ENCODE measurements around the gene CMC2.

The CMC2 gene

DNA sequence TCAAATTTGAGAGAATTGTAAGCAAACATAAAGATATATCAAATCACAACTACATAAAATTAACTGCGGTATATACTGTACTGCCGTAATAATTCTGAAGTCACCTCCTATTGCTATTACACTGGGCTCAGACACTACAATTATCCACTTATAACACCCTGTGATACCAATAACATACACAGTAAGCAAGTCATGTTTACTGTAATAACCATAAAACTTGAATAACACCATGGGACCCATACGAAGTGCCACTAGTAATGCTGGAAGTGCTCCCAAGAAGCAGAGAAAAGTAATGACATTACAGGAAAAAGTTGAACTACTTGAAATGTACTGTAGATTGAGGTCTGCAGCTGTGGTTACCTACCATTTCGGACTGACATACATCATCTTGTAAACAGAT is 24.0 kb downstream of the CMC2 start (continued):
- TF ChIP-seq ZBTB8A (tag by site-specific recombination; IDR thresholded peaks at IDR 0.05): peak; percentile 55; the same call in 1 of the 2 replicates
- TF ChIP-seq, protein P1, sequence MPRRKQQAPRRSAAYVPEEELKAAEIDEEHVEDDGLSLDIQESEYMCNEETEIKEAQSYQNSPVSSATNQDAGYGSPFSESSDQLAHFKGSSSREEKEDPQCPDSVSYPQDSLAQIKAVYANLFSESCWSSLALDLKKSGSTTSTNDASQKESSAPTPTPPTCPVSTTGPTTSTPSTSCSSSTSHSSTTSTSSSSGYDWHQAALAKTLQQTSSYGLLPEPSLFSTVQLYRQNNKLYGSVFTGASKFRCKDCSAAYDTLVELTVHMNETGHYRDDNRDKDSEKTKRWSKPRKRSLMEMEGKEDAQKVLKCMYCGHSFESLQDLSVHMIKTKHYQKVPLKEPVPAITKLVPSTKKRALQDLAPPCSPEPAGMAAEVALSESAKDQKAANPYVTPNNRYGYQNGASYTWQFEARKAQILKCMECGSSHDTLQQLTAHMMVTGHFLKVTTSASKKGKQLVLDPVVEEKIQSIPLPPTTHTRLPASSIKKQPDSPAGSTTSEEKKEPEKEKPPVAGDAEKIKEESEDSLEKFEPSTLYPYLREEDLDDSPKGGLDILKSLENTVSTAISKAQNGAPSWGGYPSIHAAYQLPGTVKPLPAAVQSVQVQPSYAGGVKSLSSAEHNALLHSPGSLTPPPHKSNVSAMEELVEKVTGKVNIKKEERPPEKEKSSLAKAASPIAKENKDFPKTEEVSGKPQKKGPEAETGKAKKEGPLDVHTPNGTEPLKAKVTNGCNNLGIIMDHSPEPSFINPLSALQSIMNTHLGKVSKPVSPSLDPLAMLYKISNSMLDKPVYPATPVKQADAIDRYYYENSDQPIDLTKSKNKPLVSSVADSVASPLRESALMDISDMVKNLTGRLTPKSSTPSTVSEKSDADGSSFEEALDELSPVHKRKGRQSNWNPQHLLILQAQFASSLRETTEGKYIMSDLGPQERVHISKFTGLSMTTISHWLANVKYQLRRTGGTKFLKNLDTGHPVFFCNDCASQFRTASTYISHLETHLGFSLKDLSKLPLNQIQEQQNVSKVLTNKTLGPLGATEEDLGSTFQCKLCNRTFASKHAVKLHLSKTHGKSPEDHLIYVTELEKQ (tag by site-specific recombination; IDR thresholded peaks at IDR 0.05; ENCODE audit: borderline replicate concordance): peak; percentile 27; the same call in 1 of the 2 replicates
- 0 out of 2 replicates have a peak, but pooled peaks have one; percentile 50 for TF ChIP-seq ZBTB1 (tag by site-specific recombination; IDR thresholded peaks at IDR 0.05)
- TF ChIP-seq OSR2 (tag by site-specific recombination; IDR thresholded peaks at IDR 0.05): peak; percentile 96
- TF ChIP-seq ZEB2 (tag by site-specific recombination; IDR thresholded peaks at IDR 0.05): peak; percentile 65; the same call in 1 of the 2 replicates
- TF ChIP-seq ZNF23 (tag by site-specific recombination; IDR thresholded peaks at IDR 0.05; ENCODE audit: borderline replicate concordance): no peak
- no peak for TF ChIP-seq ZNF548 (tag by site-specific recombination; IDR thresholded peaks at IDR 0.05)

GRCh38 chr16:80981103-80981502 is 25.6 kb downstream of the CMC2 start:
- TF ChIP-seq ZNF394 (tag by site-specific recombination; IDR thresholded peaks at IDR 0.05; ENCODE audit: borderline replicate concordance): no peak
- TF ChIP-seq ZFP41 (tag by site-specific recombination; IDR thresholded peaks at IDR 0.05; ENCODE audit: borderline replicate concordance): no peak
- no peak for TF ChIP-seq MZF1 (tag by site-specific recombination; IDR thresholded peaks at IDR 0.05; ENCODE audit: borderline replicate concordance)
- no peak for TF ChIP-seq CTCF (tag by site-specific recombination; IDR thresholded peaks at IDR 0.05)
- TF ChIP-seq, protein P2, sequence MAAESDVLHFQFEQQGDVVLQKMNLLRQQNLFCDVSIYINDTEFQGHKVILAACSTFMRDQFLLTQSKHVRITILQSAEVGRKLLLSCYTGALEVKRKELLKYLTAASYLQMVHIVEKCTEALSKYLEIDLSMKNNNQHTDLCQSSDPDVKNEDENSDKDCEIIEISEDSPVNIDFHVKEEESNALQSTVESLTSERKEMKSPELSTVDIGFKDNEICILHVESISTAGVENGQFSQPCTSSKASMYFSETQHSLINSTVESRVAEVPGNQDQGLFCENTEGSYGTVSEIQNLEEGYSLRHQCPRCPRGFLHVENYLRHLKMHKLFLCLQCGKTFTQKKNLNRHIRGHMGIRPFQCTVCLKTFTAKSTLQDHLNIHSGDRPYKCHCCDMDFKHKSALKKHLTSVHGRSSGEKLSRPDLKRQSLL (tag by site-specific recombination; IDR thresholded peaks at IDR 0.05): no peak
- no peak for TF ChIP-seq ZBTB7A (tag by site-specific recombination; IDR thresholded peaks at IDR 0.05; ENCODE audit: low read depth)
- TF ChIP-seq PRDM4 (tag by site-specific recombination; IDR thresholded peaks at IDR 0.05): no peak
- TF ChIP-seq, protein P3, sequence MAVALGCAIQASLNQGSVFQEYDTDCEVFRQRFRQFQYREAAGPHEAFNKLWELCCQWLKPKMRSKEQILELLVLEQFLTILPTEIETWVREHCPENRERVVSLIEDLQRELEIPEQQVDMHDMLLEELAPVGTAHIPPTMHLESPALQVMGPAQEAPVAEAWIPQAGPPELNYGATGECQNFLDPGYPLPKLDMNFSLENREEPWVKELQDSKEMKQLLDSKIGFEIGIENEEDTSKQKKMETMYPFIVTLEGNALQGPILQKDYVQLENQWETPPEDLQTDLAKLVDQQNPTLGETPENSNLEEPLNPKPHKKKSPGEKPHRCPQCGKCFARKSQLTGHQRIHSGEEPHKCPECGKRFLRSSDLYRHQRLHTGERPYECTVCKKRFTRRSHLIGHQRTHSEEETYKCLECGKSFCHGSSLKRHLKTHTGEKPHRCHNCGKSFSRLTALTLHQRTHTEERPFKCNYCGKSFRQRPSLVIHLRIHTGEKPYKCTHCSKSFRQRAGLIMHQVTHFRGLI (tag by site-specific recombination; IDR thresholded peaks at IDR 0.05): no peak
- TF ChIP-seq ZNF169 (tag by site-specific recombination; IDR thresholded peaks at IDR 0.05): no peak
- TF ChIP-seq TCF7L2 (IDR thresholded peaks at IDR 0.05; ENCODE audit: borderline replicate concordance, low read depth, low read length): no peak
- no peak overlapping the region for H3K4me3 ChIP-seq (ENCODE audit: low read depth, low read length)
- H3K27ac ChIP-seq (ENCODE audit: extremely low read depth, low read depth, low read length): no peak overlapping the region
- 0 out of 2 replicates have a peak, but pooled peaks cover 4% of the 10 kb centered on the region for H3K4me1 ChIP-seq (ENCODE audit: control insufficient read depth, insufficient read depth, low read length)
- no peaks in the 10 kb centered on the region for H3K9me3 ChIP-seq (ENCODE audit: control insufficient read depth, insufficient read depth, low read depth, low read length)
- POLR2A ChIA-PET: no interaction called here
- CTCF ChIA-PET: interaction anchor here (0.6 to 2.0 kb wide), 3 partner anchors 23 to 151 kb away, joined by 3 to 7 read pairs (median 4); no protein-coding TSS in a partner anchor
- peaks cover 6 to 8% of the 10 kb centered on the region in 2 experiments for H3K36me3 ChIP-seq (ENCODE audit: control insufficient read depth in 2 of 2, insufficient read depth in 1 of 2, low read length in 2 of 2)
